GM21526 (cell line): ENCODE results near the gene SLMAP.

Experiments used
- ATAC-seq: cut with Tn5 transposase; IDR thresholded peaks from one replicate; pipeline ENCODE4 v1.9.1; 2021; ENCODE audit warnings: moderate library complexity; ENCODE audit not compliant: unreplicated experiment, low FRiP score

Gene SLMAP

GRCh38 chr3:57927166-57927565, 171.1 kb downstream of the SLMAP start:
- ATAC-seq = no peak

GRCh38 chr3:57927916-57928315, 171.8 kb downstream of the SLMAP start:
- no peak for ATAC-seq

GRCh38 chr3:57928511-57928910, 172.4 kb downstream of the SLMAP start:
- no peak for ATAC-seq

DNA sequence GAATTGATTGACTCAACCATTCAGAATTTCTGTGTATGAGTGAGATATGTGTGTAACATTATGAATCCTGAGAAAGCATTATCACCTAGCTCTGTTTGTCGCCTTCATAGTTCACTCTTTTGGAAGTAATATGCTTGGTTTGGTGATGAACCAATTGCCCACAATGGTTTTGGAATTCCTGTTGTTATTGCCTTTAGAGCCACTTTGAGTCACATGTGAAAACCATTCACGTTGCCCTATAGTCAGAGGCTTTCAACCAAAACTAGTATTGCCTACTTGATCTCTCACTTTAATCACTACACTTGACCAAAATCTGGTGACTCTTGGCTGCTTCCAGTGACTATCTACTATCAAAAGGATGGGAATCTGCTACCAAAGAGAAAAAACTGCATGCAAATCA, 173.9 kb downstream of the SLMAP start:
- ATAC-seq = no peak

GRCh38 chr3:57933602-57934001, 177.5 kb downstream of the SLMAP start:
- ATAC-seq = no peak

GRCh38 chr3:57934373-57934772, 178.3 kb downstream of the SLMAP start:
- no peak for ATAC-seq

DNA sequence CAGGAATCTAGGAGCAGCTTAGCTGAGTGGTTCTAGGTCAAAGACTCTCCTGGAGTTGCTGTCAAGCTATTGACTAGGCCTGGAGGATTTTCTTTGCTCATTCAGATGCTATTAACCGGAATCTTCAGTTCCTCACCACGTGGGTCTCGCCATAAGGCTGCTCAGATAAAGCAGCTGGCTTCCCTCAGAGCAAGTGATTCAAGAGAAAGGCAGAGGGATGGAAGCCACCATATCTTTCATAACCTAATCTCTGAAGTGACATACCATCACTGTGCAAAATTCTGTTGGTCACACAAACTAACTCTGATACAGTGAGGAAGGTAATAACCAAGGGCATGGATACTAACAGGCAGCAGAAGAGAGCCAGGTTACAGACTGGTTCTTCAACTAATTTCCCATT, 179.4 kb downstream of the SLMAP start:
- ATAC-seq = no peak

DNA sequence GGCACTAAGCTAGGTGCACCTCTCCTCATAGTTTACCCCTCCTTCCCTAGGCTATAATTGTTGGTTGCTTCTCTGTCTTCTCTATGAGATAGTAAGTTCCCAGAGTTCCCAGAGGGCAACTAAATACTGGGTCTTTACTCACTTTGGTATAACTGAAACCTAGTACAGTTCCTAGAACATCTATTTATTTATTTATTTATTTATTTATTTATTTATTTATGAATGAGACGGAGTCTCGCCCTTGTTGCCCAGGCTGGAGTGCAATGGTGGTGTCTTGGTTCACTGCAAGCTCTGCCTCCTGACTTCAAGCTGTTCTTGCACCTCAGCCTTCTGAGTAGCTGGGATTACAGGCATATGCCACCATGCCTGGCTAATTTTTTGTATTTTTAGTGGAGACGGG, 181.0 kb downstream of the SLMAP start:
- ATAC-seq = no peak

DNA sequence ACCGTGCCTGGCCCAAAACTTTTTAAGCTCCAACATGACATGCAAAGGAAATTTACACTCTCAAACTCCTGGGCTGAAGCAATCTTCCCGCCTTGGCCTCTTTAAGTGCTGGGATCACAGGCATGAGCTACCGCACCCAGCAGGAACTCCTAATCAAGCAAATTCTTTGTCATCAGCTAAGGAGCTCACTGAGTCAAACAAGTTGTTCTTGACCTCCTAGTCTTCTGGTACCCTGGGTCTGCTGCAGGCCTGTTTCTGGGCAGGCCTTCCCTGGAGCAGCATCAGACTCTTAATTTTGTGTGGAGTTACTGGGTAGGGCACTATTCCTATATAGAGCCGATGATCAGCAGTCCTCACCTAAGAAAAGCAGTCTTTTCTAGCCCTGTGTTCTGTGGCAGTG, 183.7 kb downstream of the SLMAP start:
- no peak for ATAC-seq

GRCh38 chr3:57942388-57942787, 186.3 kb downstream of the SLMAP start:
- no peak for ATAC-seq

DNA sequence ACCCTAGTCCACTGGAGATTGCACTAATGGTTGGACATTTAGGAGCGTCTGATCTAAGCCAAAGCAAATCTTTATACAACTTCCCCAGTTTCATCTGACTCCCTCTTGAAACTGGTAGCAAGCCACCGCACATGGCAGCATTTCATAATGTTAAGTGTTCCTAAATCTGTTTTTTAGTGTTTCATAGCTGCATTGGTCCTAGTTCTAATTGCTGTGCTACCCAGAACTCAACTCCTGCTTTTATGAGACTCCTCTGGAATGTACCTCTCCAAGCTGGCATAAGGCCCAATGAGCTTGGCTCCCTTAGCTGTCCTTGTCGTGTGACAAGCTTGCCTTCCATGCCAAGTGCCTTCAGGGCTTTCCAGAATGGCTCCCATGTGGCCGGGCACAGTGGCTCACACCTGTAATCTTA, 186.8 kb downstream of the SLMAP start:
- ATAC-seq = no peak

DNA sequence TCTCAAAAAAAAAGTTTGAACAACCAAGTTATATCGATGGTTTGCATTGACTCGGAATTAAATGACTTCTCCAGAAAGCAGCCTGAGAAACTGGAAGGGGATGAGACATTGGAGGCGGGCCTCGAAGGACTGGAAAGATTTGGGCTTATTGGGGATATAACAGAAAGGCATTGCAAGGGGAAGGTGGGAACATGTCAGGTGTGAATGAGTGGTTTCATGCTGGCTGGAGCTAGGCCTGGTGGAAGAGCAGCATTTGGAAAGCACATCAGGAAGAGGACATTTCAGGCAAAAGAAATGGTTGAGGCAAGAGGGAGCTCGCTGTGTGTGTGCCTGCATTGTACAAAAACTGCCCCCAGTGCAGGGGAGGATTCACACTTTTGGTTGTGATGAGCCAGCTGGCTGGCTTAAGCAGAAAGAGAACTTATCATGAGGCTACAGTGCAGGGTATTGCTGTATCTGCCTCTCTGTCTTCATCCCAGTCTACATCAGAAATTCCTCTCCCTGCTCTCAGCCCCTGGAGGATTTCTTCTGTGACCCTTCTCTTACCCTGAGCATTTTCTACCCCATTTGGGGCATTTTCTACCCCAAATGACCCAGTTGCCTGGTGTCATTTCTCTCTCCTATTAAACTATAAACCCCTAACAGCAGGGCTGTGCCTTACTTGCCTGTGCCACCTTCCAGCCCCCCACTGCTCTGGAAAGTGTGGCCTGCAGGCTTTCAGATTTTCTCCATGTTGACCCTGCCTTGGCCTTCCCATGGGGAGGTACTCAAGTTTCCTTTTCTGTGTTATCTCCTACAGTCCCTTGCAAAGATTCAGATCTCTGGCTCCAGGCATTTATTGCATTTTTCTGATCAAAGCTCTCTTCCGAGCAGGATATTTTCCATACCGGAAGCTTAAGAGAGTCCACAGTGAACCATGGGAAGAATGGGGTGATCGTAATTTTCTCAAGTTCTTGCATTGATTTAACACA, 187.7 kb downstream of the SLMAP start:
- ATAC-seq = no peak

DNA sequence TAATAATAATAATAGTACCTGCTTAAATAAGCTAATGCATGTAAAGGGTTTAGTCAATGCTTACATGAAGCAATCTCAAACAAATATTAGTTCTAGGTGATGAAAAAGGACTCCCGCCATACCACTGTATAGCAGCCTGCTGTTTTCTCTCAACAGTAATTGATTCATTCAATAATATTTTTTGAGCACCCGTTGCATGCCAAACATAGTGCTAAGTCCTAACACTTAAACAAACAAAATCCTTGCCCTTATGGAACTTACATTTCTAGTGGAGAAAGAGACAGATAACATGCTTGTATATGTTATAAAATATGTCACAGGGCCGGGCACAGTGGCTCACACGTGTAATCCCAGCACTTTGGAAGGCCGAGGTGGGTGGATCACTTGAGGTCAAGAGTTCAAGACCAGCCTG, 190.9 kb downstream of the SLMAP start:
- ATAC-seq = no peak

DNA sequence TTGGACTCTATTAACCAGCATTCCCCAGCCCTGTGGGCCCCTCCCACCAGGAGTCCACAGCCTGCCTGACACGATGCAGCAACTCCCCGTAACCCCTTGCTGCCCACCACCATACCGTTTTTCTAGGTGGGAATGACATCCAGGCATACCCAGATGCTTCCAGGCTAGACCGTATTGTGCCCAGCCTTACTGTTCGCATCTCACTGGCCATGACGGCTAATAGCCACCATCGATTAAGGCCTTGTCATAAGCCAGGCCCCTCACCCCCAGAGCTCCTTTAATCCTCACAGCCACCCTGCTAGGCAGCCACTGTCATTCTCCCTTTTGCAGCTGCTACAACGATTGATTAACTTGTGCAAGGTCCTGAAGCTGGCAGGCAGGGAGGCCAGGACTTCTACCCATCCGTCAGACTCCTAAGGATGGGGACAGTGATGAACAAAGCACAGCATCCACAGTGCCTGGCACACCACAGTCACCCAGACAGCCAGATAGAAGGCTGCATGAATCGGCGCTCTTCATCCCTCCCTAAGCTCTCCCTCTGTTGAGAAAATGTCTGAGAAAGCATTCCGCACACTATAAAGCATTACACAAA, 192.1 kb downstream of the SLMAP start:
- no peak for ATAC-seq

- ATAC-seq = no peak
These were observed 192.7 kb downstream of the SLMAP start for GRCh38 chr3:57948781-57949242.

DNA sequence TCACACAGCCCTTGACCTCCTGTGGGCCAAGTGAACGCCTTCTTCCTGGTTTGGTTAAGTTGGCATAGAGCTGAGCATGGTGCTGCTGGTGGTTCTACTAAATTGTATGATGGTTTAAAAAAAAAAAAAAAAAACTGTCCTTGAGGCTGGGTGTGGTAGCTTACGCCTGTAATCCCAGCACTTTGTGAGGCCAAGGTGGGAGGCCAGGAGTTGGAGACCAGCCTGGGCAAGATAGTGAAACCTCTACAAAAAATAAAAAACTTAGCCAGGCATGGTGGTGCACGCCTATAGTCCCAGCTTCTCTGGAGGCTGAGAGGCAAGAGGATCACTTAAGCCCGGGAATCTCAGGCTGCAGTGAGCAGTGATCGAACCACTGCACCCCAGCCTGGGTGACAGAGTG, 193.2 kb downstream of the SLMAP start:
- no peak for ATAC-seq

- ATAC-seq = no peak
These were observed 193.9 kb downstream of the SLMAP start for GRCh38 chr3:57949785-57950615.

GRCh38 chr3:57951066-57951882, 195.2 kb downstream of the SLMAP start:
- ATAC-seq = no peak

DNA sequence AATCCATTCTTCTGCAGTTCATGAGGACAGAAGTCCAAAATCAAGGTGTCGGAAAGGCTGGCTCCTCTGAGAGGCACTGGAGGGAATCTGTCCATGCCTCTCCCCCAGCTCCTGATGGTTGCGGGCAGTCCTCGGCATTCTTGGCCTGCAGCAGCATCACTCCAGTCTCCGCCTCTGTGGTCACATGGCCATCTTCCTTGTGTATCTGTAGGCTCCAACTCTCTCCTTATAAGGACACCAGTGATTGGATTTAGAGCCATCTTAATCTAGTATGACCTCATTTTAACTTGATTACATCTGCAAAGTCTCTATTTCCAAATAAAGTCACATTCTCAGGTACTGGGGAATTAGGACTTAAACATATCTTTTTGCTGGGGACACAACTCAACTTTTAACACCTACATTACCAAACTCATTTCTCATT, 196.1 kb downstream of the SLMAP start:
- ATAC-seq = no peak

DNA sequence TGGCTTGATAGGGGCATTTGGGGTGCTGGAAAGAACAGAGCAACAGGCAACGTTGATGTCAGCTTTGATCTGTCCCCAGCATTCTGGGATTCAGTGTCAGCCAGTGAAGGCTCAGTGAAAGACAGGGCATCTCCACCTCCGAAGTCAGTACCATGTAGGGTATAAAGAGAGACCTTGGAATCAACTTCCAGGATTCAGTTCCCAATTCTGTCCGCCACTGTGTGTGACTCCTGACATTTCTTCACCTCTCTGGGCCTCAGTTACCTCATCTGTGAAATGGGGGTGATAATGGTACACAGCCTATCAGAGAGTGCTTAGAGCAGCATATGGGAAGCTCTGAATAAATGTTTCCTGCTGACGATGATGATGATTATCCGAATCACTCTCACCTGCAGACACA, 196.5 kb downstream of the SLMAP start:
- ATAC-seq = no peak
